ENCODE measurements around the gene NOS1AP.

DNA sequence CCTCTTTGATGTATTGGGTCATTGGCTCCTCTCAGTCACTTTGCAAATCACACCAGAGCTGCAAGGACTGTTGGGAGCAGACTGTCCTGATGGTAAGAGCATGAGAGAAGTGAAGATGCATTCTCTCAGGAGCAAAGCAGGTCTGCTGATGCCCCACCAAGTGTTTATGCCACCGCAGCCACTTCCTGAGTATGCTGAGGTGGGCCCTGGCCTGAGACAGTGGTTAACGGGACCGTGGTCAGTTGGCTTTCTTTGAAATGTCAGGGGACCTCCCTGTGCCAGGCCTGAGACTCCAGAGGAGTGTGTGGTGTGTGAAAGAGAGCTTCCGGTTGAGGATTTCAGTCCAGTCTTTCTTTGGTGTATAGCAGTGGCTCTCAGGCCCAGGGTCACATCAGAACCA is 227.7 kb downstream of the NOS1AP start:
- no peak for TF ChIP-seq EZH2 (IDR thresholded peaks at IDR 0.05; ENCODE audit: low read length, unreplicated experiment)
- TF ChIP-seq, protein P1, sequence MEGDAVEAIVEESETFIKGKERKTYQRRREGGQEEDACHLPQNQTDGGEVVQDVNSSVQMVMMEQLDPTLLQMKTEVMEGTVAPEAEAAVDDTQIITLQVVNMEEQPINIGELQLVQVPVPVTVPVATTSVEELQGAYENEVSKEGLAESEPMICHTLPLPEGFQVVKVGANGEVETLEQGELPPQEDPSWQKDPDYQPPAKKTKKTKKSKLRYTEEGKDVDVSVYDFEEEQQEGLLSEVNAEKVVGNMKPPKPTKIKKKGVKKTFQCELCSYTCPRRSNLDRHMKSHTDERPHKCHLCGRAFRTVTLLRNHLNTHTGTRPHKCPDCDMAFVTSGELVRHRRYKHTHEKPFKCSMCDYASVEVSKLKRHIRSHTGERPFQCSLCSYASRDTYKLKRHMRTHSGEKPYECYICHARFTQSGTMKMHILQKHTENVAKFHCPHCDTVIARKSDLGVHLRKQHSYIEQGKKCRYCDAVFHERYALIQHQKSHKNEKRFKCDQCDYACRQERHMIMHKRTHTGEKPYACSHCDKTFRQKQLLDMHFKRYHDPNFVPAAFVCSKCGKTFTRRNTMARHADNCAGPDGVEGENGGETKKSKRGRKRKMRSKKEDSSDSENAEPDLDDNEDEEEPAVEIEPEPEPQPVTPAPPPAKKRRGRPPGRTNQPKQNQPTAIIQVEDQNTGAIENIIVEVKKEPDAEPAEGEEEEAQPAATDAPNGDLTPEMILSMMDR (conservative IDR thresholded peaks at IDR 0.05; ENCODE audit: low read depth, low read length), result no peak
